HG03097 (cell line): Measurements from ENCODE around the gene MET.

Source experiments
- ATAC-seq: cut with Tn5 transposase; IDR thresholded peaks from one replicate; pipeline ENCODE4 v1.9.1; 2021; ENCODE audit not compliant: unreplicated experiment, low FRiP score

Gene MET

DNA sequence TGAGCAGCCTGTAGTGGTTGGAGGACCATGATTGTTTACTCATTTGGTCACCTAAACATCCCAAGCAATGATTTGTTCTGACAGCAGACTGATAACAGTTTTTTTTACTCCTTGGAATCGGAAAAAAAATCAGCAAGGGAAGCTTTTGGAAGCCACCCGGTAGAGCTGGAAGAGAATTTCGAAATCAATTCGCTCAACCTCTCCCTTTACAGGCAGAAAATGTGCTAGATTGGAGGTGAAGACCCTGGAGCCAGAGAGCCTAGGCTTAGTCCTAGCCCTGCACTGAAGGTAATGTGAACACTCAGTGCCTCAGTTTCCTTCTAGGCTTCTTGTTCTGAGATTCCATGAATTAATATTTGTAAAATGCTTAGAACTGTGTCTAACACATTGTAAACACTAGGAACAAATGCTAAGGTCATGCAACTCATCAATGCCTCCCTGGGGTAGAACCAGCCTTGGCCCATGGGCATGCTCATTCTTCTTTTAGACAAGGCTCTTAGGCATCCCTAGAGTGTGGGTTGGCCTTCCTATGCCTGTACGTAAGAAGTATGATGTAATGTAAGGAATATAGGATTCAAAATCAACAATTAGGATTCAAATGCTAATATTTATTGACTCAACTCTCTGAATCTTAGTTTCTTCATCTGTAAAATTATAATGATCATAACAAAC is 52.7 kb downstream of the MET start:
- no peak for ATAC-seq

DNA sequence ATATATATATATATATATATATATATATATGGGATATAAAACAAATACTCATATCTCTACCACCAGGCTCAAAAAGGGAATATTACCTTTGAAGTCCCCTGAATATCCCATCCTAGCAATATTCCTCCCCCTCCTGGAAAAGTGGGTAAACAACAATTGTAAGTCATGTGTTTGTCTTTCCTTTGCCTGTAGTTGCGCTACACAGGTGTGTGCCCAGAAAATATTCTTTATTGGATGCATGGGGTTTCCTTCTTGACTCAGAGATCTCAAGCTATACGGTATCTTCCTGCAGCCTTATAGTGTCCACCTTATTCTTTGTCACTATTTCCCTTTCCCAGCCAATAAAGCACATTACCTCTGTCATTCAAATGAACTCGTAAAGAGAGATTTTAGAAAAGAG is 54.2 kb downstream of the MET start:
- ATAC-seq: no peak

DNA sequence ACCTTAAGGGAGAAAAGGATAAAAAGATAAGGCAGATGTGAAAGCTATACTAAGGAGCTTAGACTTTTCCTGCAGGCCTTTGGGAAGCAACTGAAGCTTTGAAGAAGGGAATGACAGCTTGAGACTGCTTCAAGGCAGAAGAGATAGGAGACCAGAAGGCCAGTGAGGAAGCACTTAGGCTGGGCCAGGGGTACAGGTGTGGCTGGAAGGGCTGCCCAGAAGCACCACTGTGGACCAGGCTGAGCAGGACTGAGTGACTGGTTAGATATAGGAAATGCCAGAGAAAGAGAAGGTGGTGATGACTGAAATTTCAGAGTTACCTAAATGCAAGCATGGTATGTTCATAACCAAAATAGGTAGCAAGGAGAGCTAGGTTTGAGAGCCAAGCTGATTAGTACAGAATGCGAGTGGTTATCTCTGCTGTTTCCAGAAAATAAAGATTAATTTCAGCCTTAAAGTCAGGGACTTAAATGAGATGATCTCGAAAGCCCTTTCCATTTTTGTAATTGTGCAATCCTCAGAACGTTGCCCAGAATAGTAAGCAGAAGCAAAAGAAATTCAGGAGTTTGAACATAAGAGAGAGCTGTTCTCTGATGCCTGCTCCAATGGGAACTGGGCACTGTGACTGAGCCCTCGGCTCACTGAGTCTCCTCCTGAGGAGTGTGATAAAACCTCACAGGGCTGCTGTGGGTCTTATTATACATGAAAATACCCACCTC is 54.9 kb downstream of the MET start:
- no peak for ATAC-seq

DNA sequence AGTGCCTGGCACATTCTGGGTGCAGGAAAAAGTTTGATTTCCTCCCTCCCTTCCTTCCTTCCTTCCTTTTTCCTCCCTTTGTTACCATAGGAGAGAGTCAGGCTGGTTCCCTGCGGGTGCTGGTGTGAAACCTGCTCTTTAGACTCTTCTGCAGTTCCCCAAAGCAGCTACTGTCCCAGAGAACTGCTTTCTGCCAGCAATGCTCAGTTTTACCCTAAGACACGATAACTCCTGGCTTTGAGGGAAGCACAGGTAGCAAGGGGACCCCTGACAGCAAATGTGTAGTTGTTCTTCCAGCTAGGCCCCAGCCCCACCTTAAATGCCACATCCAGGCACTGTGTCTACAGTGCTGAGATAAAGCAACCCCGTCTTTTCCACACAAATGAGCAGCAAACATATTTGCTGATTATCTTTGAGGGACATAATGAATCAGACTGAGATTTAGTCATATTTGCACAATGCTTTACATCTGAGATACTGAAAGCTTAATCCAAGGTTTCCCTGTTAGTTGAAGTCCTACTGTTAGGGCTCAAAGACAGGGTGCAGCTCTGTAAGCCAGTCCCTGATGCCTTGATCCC is 55.5 kb downstream of the MET start:
- no peak for ATAC-seq

GRCh38 chr7:116728413-116728812 is 56.4 kb downstream of the MET start:
- ATAC-seq: no peak

DNA sequence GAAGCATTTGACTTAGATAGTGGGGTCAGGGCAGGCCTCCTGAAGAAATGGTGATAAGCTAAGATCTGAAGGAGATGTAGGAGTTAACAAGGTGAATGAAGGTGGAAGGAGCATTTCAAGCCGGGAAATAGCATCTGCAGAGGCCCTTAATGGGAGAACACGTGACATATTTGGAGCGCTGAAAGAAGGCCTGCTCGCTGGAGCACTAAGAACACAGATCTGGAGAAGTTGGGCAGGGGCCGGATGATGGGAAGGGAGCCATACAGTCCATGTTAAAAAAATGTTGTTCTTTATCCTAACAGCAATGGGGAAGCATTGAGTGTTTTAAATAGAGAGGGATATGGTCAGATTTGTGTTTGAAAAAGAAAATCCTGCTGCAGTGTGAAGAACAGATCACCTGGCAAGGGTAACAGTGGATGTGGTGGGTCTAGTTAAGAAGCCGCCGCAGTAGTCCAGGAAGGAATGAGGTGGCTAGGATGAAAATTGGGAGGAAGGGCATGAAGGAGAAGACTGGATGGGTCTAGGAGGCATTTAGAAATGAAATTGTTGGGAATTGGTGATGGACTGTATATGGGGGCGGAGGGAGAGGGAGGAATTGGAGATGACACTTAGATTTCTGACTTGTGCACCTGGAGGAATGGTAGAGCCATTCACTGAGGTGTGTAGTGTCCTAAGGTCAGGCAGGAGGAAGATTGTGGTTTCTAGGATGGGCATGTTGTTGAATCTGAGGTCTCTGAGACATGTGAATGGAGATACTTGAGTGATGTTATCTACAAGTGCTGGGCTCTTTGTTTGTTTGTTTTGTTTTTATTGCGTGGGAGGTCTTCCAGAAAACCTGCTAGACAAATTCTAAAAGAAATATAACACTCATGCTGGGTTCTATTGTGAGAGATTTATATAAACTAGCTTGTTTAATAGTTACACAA is 58.4 kb downstream of the MET start:
- no peak for ATAC-seq

- ATAC-seq: no peak
Measured at GRCh38 chr7:116731023-116731395, 59.0 kb downstream of the MET start.

DNA sequence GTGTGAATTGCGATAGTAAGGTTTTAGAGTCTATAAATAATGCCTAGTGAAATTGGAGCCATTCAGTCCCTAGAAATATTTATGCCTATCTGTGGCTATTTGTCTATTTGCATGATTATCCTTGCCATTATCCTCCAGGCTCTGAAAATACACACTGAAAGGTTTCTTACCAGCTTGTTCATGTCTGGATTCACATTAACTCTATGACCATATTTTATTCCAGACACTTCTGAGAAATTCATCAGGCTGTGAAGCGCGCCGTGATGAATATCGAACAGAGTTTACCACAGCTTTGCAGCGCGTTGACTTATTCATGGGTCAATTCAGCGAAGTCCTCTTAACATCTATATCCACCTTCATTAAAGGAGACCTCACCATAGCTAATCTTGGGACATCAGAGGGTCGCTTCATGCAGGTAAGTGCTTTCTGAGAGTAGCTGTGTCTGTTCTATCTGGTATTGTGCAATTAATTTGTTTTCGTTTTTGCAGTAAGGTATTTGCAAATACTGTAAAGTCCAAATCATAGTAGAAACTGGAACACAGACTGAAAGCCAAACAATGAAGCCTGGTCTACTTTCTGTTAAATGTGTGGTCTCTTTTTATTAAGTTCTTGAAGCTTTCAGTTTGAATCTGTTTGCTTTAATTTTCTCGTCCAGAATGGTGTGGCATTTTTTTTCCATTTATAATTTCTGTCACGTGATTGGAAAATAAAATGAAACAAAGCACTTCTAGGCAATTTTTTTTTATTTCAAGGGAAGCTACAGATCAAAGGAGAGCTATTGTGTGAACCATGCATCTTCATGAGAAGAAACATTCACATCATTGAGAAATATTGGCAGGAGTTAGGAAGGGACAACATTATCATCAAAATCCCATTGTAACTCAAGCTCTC is 59.7 kb downstream of the MET start:
- ATAC-seq: no peak

DNA sequence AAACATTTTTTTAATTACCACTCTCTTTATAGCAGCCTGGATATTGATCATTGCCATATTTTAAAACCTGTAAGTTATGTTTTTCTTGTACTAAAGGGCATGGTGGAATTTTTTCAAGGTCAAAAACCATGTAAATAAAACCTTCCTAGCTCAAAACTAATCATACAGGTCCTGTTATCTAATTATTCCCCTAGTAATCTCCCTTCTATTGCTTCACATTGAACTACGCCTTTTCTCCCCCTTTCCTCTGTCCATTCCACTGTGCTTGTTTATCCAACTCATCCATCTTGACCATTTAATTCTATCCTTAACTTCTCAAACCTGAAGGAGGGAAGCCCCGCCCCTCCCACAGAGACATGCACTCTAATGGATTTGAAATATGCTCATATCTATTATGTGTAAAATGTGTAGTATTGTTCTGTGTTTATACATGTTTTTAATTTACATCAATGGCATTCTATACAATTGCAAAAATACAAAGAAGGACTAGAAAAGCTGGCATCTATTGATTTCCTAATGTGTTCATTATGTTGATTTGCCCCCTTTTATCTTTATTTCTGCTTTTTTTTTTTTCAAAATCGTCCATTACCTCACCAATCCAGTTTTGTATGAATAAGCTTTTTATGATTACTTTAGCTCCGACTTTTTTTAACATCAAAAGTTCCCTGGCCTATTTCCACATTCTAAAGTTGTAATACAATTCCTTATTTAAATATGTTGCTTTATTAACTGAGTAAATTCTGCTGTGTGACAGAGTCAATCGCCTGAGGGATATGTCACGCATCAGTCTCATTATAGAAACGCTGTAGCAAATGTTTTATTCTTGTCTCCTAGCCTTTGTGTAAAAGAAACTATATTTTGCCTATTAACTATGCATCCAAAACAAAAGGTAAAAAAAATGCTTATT is 61.0 kb downstream of the MET start:
- no peak for ATAC-seq

DNA sequence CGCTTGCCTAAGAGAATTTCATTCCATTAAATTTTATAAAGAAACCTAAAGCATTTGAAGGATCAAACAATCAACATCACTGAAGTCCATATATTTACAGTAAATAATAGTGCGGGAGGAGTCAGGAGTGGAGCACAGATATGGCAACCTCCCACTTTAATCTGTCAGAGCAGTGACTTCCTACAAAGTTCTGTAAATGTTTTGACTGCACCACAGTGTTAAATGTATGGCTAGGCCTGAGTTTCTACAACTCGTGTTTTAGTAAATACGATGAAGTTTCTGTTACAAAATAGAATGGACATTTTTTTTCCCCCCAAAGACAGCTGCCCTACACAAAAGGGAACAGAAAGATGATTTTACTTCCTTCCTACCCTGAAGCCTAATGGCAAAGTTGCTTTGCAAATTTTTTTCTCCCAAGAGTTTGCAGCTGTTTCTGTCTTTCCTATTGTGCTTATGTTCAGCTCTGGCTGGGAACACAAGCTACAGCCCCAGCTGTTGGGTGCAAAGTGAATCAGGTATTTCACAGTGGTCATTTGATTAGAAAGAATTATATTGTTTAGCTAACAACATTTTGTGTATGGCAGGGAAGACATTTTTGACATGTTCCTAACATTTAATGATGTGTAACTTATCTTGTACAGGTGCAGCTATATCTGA is 62.1 kb downstream of the MET start:
- ATAC-seq: no peak

DNA sequence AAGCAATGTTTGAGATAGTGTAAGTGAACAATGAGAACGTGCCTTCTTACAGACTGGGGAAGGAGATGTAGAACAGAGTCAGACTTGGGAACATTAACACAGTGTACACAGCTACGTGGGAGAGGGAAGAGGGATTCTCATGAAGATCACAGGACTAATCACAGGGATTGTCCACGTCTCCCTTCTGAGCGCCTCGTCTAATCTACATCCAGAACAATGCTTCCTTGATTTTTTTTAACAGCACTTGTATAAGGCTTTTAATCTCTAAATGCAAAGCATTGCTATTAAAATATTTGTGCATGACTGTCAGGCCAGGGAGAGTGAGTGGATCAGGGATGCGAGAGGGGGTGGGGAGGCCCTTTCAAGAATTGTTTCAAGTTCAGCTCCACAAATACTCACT is 62.7 kb downstream of the MET start:
- ATAC-seq: no peak

GRCh38 chr7:116736927-116737715 is 65.1 kb downstream of the MET start:
- ATAC-seq: no peak

DNA sequence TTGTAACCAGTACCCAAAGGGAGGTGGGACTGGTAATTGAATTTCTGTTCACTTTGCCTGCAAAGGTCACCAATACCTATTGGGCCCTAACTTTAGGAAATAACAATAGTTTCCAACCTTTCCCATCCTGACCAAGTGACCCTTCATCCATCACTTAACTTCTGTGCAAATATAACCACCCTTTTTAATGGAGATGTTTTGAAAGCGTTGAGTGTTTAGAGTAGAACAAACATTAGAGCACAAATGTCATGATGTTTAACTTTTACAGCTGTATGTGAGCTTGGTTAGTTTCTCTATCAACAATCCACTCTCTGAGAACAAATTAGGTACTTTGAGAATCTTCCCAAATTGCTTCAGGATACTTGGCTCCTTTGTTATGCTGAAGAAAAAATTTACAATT is 66.4 kb downstream of the MET start:
- ATAC-seq: no peak

DNA sequence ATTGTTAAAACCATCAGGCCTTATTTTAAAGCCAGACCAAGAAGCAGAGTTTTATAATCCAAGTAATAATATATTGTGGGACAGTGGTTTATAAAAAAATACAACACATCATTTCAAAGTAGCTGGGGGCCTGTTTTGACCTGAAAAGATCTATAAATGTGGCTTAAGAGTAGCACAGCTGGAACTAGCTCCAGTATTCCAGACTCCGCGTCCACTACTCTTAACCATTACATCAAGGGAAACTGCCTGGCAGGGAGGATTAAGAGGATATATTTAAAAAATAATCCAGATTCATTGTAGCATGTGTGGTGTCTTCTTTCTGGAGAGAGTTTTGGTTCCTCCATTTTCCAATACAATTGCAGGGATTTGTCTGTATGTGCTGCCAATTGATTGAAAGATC is 67.3 kb downstream of the MET start:
- no peak for ATAC-seq

- no peak for ATAC-seq
Measured at GRCh38 chr7:116740231-116740630, 68.2 kb downstream of the MET start.

GRCh38 chr7:116740755-116741462 is 68.9 kb downstream of the MET start:
- ATAC-seq: no peak

DNA sequence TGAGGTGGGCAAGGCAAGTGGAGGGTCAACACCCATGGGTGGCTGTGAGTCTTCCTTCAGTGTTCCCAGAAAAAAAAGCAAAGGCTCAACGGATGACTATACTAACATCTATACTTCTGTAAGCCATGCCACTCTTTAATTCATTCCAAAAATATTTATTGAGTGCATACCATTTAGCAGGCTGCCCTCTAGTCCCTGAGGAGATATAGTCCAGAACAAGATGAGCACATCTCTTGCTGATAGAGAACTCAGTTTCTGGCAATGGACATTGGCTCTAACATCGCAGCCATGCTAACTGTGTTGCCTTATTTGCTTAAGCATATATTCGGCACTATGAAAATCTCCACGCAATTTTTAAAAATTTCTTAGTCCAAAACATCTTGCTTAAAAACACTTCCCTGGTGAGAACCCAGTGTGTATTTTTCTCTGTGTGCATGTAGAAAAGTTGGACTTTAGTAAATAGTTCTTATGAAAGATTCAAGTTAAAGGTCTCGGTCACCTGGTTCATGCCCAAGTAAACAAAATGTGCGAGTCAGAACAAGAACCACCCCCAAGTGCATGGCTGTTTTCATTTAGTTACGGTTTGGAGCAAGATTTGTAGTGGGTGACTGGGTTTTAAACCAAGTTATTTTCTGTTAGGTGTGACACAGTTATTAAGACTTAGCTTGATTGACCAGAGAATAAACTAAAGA is 69.8 kb downstream of the MET start:
- ATAC-seq: no peak
